Small intestine (tissue), 7 donors: ENCODE measurements around the gene TBC1D13. TPM values are rescaled to one million over a fixed set of nuclear protein-coding genes. Genes with fewer than 3 reads are reported as not detected.
"Not testable (repeated sequence)": the region's sequence is repeated elsewhere in the genome, so short reads cannot be mapped to it uniquely, and the experiment has no call there.

ENCODE experiments used
- DNase-seq, 2 donors: peaks; one replicate each; pipeline versions ENCODE4 v3.0.0 to v3.0.0-alpha.2; 2013
- FAIRE-seq: peaks from 2 replicates; lab custom pipeline; 2012; peaks lifted over from hg19 to GRCh38; lab: Jason Lieb, UNC
- H3K27ac ChIP-seq, 3 donors: one replicate each; pipeline ENCODE4 v1.5.1; 2013; ENCODE audit warnings: low read length in 2 of 3, mild to moderate bottlenecking in 2 of 3, control low read depth in 1 of 3, inconsistent platforms in 1 of 3, low read depth in 1 of 3, moderate library complexity in 1 of 3
- H3K27me3 ChIP-seq, 3 donors: one replicate each; pipeline ENCODE4 v1.6.1; 2013; ENCODE audit warnings: low read length in 3 of 3, inconsistent platforms in 1 of 3; ENCODE audit not compliant: control insufficient read depth in 3 of 3, insufficient read depth in 3 of 3
- H3K36me3 ChIP-seq, 3 donors: one replicate each; pipeline ENCODE4 v1.6.1; 2013; ENCODE audit warnings: low read length in 3 of 3, inconsistent platforms in 1 of 3, low read depth in 1 of 3, mild to moderate bottlenecking in 1 of 3, moderate library complexity in 1 of 3; ENCODE audit not compliant: control insufficient read depth in 3 of 3, insufficient read depth in 2 of 3
- H3K4me1 ChIP-seq, 3 donors: one replicate each; pipeline ENCODE4 v1.6.1; 2013; ENCODE audit warnings: low read length in 2 of 3, inconsistent platforms in 1 of 3, low read depth in 1 of 3, mild to moderate bottlenecking in 1 of 3, moderate library complexity in 1 of 3; ENCODE audit not compliant: control insufficient read depth in 3 of 3, insufficient read depth in 2 of 3
- H3K4me3 ChIP-seq, 3 donors: one replicate each; pipeline ENCODE4 v1.5.1; 2013; ENCODE audit warnings: low read length in 3 of 3, control low read depth in 1 of 3, inconsistent platforms in 1 of 3, low read depth in 1 of 3, mild to moderate bottlenecking in 1 of 3, moderate library complexity in 1 of 3
- H3K9me3 ChIP-seq, 2 donors: one replicate each; pipeline ENCODE4 v1.6.1; 2013; ENCODE audit warnings: low read depth in 1 of 2, low read length in 1 of 2; ENCODE audit not compliant: control insufficient read depth in 2 of 2, insufficient read depth in 1 of 2
- WGBS, 3 donors: extraction: QIAGEN DNeasy Blood & Tissue Kit; methylation state at CpG; one replicate each; pipeline ENCODE4 v1.1.7; 2013; 5-methylcytosine and 5-hydroxymethylcytosine counted together
- polyA plus RNA-seq, 4 donors: library from polyadenylated mRNA; stranded (reverse) in 3 of 4; unstranded in 1 of 4; fragments of 200-250 nt in 3 of 4; fragments of 120-200 nt in 1 of 4; gene quantifications; one replicate each; pipeline versions ENCODE4 v1.2.1 to v1.2.3, GENCODE V29; 2013
- donor health status: healthy with polysubstance abuse.
- donor health status: control.
- donor health status: control.
- donor health status: Bipolar disorder and iron deficiency.
- donor health status: healthy.

Gene TBC1D13
- polyA plus RNA-seq, 4 donors = 16.2 to 38.4 (median 24.0) TPM

DNA sequence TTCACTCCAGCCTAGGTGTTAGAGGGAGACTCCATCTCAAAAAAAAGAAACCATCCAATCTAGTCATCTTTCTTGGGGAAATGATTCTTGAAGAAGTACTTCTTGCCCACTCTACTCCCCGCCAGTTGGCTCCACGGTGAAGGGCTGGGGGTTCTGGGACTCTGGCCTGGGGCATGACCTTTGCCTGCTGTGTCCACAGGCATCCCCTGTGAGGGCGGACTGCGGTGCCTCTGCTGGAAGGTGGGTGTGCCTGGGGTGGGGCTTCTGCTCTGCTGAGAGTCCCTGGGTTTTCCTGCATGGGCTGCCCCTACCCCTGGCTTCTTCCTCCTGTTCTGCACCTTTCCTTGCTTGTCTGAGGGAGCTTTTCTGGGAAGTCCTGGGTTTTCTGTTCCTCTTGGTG lies 3.5 kb downstream of the TBC1D13 start:
- peaks cover 0 to 18% (median 4%) of the 10 kb centered on the region in 3 donors for H3K4me1 ChIP-seq
- no peaks in the 10 kb centered on the region for H3K27me3 ChIP-seq
- no peak overlapping the region for H3K27ac ChIP-seq
- no peak overlapping the region for H3K4me3 ChIP-seq
- H3K36me3 ChIP-seq = peaks cover 3 to 60% (median 19%) of the 10 kb centered on the region in 3 donors
- FAIRE-seq = no peak
- WGBS, 3 donors = 80 to 85% (median 82%) methylated on average over 4 of the region's 4 CpGs
- H3K9me3 ChIP-seq = no peaks in the 10 kb centered on the region
- DNase-seq = no peak

DNA sequence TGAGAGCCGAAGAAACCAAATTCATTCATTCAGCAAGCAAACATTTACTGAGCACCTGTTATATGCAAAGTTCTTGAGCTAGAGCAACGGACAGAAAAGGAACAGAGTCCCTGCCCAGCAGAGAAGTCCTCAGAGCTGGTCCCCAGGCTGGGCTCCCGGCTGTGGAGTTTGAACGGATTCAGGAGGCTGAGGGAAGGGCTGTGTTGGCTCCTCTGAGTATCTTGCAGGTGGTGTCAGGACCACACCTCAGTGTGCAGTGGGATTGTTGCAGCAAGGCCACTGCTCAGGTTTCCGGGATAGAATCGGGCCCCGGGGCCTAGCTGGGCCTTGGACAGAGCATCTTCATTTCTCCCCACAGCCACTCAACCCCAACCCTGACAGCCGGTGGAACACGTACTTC lies 5.1 kb downstream of the TBC1D13 start:
- Histone ChIP-seq H3K27me3 (no peaks in the 10 kb centered on the region), H3K36me3 (peaks cover 3 to 71% (median 20%) of the 10 kb centered on the region in 3 donors), H3K4me3 (no peak overlapping the region), H3K4me1 (peaks cover 0 to 13% (median 4%) of the 10 kb centered on the region in 3 donors), H3K27ac (no peak overlapping the region), H3K9me3 (no peaks in the 10 kb centered on the region)
- 95 to 98% (median 95%) methylated on average over 9 of the region's 9 CpGs for WGBS, 3 donors
- no peak for FAIRE-seq
- DNase-seq = no peak

DNA sequence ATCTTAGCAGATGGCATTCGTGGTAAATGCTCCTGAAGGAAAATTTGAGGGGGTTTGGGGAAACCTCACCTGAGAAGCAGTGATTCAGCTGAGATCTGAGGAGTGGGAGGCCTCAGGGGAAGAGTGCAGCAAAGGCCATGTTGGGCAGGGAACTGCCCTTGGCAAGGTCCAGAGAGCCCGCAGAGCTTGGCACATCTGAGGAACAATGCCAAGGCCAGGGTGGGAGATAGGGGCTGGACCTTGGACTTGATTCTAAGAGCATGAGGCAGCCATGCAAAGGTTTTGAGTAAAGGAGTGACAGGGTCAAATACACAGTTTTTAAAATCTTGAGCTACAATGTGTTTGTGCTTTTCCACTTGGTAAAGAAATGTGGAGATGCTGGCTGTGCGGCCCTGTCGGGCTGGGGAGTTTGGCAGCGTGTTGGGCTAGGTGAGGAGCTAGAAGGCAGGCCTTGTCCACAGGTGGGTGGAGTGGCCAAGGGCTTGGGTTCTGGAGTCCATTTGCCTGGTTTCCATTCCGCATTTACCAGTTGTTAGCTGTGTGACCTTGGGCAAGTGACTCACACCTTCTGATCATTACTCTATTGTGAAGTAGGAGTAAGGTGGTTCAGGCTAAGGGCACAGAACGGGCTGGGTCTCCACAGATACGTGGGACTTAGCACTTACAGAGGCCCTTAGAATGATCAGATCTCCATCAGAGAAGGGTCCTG lies 6.1 kb downstream of the TBC1D13 start:
- Histone ChIP-seq H3K27ac (peak overlapping the region in 1 of 3 donors; percentile 72), H3K36me3 (peaks cover 3 to 80% (median 23%) of the 10 kb centered on the region in 3 donors), H3K4me3 (no peak overlapping the region), H3K9me3 (no peaks in the 10 kb centered on the region), H3K27me3 (no peaks in the 10 kb centered on the region), H3K4me1 (peaks cover 0 to 8% (median 4%) of the 10 kb centered on the region in 3 donors)
- FAIRE-seq (no peak), DNase-seq (peak in 1 of 2 donors; percentile 63)
- whole genome bisulfite sequencing, 3 donors = 63 to 83% (median 64%) methylated on average over 8 of the region's 8 CpGs

DNA sequence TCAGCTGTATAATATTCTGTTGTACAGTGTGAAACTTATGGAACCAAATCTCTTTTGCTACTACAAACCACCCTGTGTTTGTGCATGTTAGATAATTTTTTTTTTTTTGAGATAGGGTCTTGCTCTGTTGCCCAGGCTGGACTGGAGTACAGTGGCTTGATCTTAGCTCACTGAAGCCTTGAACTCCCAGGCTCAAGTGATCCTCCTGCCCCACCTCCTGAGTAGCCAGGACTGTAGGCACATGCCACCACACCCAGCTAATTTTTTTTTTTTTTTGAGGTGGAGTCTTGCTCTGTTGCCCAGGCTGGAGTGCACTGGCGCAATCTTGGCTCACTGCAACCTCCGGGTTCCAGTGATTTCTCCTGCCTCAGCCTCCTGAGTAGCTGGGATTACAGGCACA lies 7.9 kb downstream of the TBC1D13 start:
- not testable (repeated sequence) for FAIRE-seq
- 35 to 48% (median 36%) methylated on average over 2 of the region's 2 CpGs for WGBS, 3 donors
- peaks cover 7 to 90% (median 30%) of the 10 kb centered on the region in 3 donors for H3K36me3 ChIP-seq

DNA sequence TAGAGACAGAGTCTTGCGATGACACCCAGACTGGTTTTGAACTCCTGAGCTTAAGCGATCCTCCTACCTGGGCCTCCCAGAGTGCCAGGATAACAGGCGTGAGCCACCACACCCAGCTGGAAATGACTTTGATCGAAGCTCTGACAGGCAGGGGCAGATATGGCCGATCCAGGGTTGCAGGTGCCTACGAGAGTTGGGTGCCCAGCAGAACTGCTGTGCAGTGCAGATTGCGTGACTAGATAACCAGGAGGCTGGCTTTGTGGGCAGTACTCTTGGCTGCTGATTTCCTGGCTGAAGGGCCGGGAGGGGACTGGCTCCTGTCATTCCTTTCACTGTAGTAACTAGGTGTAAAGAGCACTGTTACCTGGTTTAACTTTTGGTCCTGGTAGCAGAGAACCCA lies 11.8 kb downstream of the TBC1D13 start:
- DNase-seq (peak in 1 of 2 donors; percentile 53), FAIRE-seq (no peak)
- peaks cover 9 to 78% (median 17%) of the 10 kb centered on the region in 3 donors for H3K36me3 ChIP-seq
- H3K27ac ChIP-seq = no peak overlapping the region
- H3K9me3 ChIP-seq = no peaks in the 10 kb centered on the region
- peaks cover 0 to 3% (median 0%) of the 10 kb centered on the region in 3 donors for H3K4me1 ChIP-seq
- no peaks in the 10 kb centered on the region for H3K27me3 ChIP-seq
- WGBS, 3 donors = 68 to 88% (median 71%) methylated on average over 8 of the region's 8 CpGs
- no peak overlapping the region for H3K4me3 ChIP-seq

More for the DNA sequence above, 7.9 kb downstream of the TBC1D13 start:
- H3K4me3 ChIP-seq, H3K27me3 ChIP-seq, H3K4me1 ChIP-seq, H3K27ac ChIP-seq, H3K9me3 ChIP-seq: not testable (repeated sequence)
- DNase-seq = peak in 1 of 2 donors; percentile 52

DNA sequence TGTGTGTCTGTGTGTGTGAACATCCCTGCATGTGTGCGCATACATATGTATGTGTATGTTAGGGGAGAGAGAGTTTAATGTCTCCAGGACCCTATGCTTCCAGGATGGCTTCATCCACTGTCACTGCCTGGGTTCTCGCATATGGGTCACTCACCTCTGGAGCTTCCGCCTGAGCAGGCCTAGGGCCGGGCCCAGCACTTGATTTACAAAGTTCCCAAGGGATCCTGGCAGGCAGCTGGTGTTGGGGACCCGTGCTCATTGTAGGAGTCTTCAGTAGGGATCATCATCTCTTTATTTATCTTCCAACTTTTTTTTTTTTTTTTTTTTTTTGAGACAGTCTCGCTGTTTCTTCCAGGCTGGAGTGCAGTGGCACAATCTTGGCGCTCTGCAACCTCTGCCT lies 13.0 kb downstream of the TBC1D13 start:
- Histone ChIP-seq H3K9me3 (no peaks in the 10 kb centered on the region), H3K27ac (no peak overlapping the region), H3K4me3 (no peak overlapping the region), H3K4me1 (no peaks in the 10 kb centered on the region), H3K27me3 (no peaks in the 10 kb centered on the region), H3K36me3 (peaks cover 7 to 77% (median 21%) of the 10 kb centered on the region in 3 donors)
- DNase-seq (no peak), FAIRE-seq (no peak)
- WGBS, 3 donors = 95 to 99% (median 98%) methylated on average over 7 of the region's 7 CpGs

DNA sequence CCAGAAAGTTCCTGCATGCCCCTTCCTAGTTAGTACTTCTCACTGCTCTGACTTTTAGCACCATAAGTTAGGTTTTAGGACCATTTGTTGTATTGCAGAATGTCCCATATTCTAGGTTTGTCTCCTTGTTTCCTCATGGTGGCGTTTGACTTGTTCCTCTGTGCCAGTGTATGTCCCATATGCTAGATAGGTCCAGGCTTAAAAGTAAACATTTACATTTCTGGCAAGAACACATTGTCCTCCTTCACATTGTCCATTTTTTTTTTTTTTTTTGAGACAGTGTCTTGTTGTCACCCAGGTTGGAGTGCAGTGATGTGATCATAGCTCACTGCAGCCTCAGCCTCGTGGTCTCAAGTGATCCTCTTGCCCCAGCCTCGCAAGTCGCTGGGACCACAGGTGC lies 15.4 kb downstream of the TBC1D13 start:
- H3K36me3 ChIP-seq = peaks cover 14 to 81% (median 26%) of the 10 kb centered on the region in 3 donors
- H3K27ac ChIP-seq = no peak overlapping the region
- DNase-seq (no peak), FAIRE-seq (no peak)
- H3K4me1 ChIP-seq = no peaks in the 10 kb centered on the region
- no peaks in the 10 kb centered on the region for H3K9me3 ChIP-seq
- no peak overlapping the region for H3K4me3 ChIP-seq
- WGBS, 3 donors = 93 to 94% (median 94%) methylated on average over 4 of the region's 4 CpGs
- H3K27me3 ChIP-seq = no peaks in the 10 kb centered on the region

DNA sequence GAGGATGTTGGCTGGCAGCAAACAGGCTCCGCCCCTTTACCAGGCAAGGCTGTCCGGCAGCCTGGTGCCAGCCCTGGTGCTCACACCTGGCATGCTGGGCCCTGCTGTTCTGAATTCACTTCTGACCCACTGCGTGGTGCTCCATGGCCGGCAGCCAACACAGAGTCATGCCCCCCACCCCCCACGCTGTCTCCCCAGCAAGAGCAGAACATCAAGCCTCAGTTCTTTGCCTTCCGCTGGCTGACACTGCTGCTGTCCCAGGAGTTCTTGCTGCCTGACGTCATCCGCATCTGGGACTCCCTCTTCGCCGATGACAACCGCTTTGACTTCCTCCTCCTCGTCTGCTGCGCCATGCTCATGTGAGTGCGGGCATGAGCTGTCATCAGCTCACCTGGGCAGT lies 18.6 kb downstream of the TBC1D13 start:
- FAIRE-seq (no peak), DNase-seq (no peak)
- Histone ChIP-seq H3K27me3 (no peaks in the 10 kb centered on the region), H3K9me3 (no peaks in the 10 kb centered on the region), H3K4me1 (no peaks in the 10 kb centered on the region), H3K27ac (no peak overlapping the region), H3K4me3 (no peak overlapping the region), H3K36me3 (peaks cover 9 to 77% (median 19%) of the 10 kb centered on the region in 3 donors)
- 91 to 93% (median 92%) methylated on average over 14 of the region's 14 CpGs for WGBS, 3 donors
